Effector memory CD8-positive, alpha-beta T cell (primary cell): ENCODE measurements around the gene GCSAM.
"Not testable (repeated sequence)": the region's sequence is repeated elsewhere in the genome, so short reads cannot be mapped to it uniquely, and the experiment has no call there.

ENCODE experiments used
- ATAC-seq: fragments of 150-1000 bp; cut with Tn5 transposase; replicated peaks from 2 replicates; pipeline ENCODE4 v1.10.0; 2021; ENCODE audit warnings: mild to moderate bottlenecking, moderate library complexity
- DNase-seq, 3 experiments: peaks; one replicate each; pipeline ENCODE4 v3.0.0; 2021
- H3K27ac Mint-ChIP-seq, 2 donors: one replicate each; pipeline ENCODE4 v1.8.0; 2022; ENCODE audit warnings: mild to moderate bottlenecking in 2 of 2, mixed read lengths in 2 of 2, moderate library complexity in 2 of 2
- H3K27me3 Mint-ChIP-seq, 2 donors: one replicate each; pipeline ENCODE4 v1.8.0; 2022; ENCODE audit warnings: mixed read lengths in 2 of 2
- H3K36me3 Mint-ChIP-seq: one replicate; pipeline ENCODE4 v1.8.0; 2022; ENCODE audit warnings: mild to moderate bottlenecking, moderate library complexity, mixed read lengths; ENCODE audit not compliant: insufficient read depth
- H3K4me1 Mint-ChIP-seq, 2 donors: one replicate each; pipeline ENCODE4 v1.8.0; 2022; ENCODE audit warnings: low read depth in 2 of 2, mixed read lengths in 2 of 2
- H3K4me3 Mint-ChIP-seq, 2 donors: one replicate each; pipeline ENCODE4 v1.8.0; 2022; ENCODE audit warnings: mild to moderate bottlenecking in 2 of 2, mixed read lengths in 2 of 2, moderate library complexity in 2 of 2
- H3K9me3 Mint-ChIP-seq, 2 donors: one replicate each; pipeline ENCODE4 v1.8.0; 2022; ENCODE audit warnings: mixed read lengths in 2 of 2

GCSAM gene

DNA sequence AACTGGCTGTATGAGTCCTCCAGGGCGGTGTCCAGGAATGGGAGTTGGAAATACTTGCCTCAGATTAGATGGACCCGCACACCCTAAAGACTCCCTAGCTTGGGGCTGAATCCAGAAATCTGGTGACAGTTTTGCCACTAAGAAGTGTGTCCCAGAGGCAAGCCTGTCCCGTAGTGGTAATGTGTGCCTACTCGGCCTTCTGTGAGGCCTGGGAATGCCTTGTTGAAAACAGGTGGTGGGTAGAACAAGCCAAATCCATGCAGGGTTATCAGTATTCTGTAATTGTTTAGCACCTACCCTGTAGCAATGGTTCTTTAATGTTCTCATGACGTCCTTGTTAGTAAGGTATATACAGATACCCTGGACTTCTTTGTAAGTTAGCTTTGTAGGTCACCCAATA is 45.3 kb downstream of the GCSAM start:
- ATAC-seq (no peak), DNase-seq (no peak)
- Mint-ChIP-seq H3K4me3 (peak overlapping the region in 1 of 2 donors; percentile 85), H3K27me3 (peaks cover 16 to 35% of the 10 kb centered on the region in 2 donors), H3K36me3 (no peaks in the 10 kb centered on the region), H3K4me1 (peaks cover 3 to 11% of the 10 kb centered on the region in 2 donors), H3K27ac (no peak overlapping the region), H3K9me3 (no peaks in the 10 kb centered on the region)

DNA sequence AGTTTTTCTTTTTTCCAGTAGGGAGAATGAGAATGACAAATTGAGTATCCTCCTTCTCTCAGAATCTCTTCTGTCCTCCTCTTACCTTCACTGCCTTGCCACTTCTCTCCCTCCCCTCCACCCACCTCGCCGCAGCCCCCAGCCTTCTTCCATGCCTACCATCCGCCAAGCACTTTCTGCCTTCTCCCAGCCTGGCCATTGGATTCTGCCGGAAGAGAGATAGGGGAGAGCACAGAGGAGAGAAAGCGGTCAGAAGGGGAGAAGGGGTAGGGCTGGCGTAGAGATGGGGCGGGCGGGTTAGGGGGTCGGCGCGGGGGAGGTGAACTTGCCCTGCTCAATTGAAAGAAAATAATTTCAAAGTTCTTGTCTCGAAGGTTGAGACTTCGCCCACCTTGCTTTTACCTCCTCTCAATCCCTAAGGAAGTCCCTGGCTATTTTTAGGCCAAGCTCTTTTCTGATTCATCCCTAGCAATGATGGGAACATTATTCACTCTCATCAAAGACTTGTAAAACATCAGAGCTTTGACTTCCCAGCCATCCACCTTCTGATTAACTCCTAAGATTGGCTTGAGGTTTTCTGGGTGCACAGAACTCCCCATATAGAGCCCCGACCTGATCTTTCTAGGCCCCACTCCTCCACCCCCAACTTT is 46.0 kb downstream of the GCSAM start:
- no peak for DNase-seq
- peaks cover 0 to 11% of the 10 kb centered on the region in 2 donors for H3K4me1 Mint-ChIP-seq

DNA sequence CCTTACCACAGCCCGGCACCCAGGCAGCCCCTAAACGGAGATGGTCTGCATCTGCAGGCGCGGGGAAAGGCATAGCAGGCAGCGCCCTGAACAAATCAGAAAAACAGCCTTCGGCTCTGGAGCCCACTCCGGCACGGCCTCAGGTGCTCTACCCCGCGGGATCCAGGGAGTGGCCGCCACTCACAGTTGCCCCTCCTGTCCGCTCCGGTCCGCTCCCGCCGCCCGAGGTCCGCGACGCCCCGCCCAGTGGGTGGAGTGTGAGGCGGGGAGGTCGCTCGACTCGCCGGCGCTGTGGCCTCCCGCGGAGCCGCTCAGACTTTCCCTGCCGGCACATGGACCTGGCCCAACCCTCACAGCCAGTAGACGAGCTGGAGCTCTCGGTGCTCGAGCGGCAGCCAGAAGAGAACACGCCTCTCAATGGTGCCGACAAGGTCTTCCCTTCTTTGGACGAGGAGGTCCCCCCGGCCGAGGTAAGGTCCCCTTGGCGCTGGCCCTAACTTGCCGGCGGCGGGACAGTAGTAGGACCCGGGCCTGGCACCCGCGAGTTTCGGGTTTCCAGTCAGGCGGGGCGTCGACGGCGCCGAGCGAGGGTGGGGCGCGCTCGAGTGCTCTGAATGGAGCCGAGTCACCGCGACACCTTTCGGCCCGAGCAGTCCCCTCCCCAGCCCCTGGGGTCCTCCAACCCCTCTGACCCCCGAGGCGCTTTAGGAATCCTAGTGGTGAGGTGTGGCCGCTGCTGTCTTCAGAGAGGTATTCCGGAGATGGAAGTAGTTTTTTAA is 46.8 kb downstream of the GCSAM start, which contains the start of gene C3orf52:
Gene C3orf52 (plus strand): TSS at position 314 of the 779 bp plus-strand sequence. CDS start 19 bp downstream, at position 333.
- ATAC-seq (peak; percentile 88), DNase-seq (peak; percentile 23 to 37 (median 33))
- Mint-ChIP-seq H3K4me3 (peak within 1 kb of the TSS; percentile 80 to 85), H3K27me3 (peaks cover 16 to 35% of the 10 kb centered on the region in 2 donors), H3K27ac (peak within 1 kb of the TSS; percentile 42 to 88), H3K4me1 (peaks cover 0 to 11% of the 10 kb centered on the region in 2 donors), H3K36me3 (no peaks in the 10 kb centered on the region), H3K9me3 (no peaks in the 10 kb centered on the region)

More for the DNA sequence above, 46.0 kb downstream of the GCSAM start:
- Mint-ChIP-seq H3K27me3 (peaks cover 16 to 35% of the 10 kb centered on the region in 2 donors), H3K27ac (peak overlapping the region; percentile 42 to 88), H3K36me3 (no peaks in the 10 kb centered on the region), H3K4me3 (peak overlapping the region; percentile 80 to 85), H3K9me3 (no peaks in the 10 kb centered on the region)
- no peak for ATAC-seq

DNA sequence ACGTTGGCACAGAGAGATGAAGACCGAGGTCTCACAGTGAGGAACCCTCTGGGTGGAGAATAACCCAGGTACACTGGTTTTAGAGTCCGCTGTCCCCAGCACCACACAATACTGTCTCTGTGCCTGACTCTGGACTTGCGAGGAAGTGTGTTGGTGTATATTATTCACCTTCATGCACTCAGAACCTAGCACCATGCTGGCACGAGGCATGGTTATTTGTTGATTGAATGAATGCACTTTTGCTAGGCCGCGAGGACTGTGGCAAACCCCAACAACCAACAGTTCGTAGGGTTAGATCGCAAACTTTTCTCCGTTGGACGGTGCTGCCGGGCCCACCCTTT is 47.3 kb downstream of the GCSAM start:
- Mint-ChIP-seq H3K36me3 (no peaks in the 10 kb centered on the region), H3K27me3 (peaks cover 18 to 35% of the 10 kb centered on the region in 2 donors), H3K9me3 (no peaks in the 10 kb centered on the region), H3K27ac (peak overlapping the region; percentile 42 to 88), H3K4me1 (peaks cover 0 to 11% of the 10 kb centered on the region in 2 donors), H3K4me3 (peak overlapping the region; percentile 80 to 85)
- ATAC-seq (no peak), DNase-seq (no peak)

DNA sequence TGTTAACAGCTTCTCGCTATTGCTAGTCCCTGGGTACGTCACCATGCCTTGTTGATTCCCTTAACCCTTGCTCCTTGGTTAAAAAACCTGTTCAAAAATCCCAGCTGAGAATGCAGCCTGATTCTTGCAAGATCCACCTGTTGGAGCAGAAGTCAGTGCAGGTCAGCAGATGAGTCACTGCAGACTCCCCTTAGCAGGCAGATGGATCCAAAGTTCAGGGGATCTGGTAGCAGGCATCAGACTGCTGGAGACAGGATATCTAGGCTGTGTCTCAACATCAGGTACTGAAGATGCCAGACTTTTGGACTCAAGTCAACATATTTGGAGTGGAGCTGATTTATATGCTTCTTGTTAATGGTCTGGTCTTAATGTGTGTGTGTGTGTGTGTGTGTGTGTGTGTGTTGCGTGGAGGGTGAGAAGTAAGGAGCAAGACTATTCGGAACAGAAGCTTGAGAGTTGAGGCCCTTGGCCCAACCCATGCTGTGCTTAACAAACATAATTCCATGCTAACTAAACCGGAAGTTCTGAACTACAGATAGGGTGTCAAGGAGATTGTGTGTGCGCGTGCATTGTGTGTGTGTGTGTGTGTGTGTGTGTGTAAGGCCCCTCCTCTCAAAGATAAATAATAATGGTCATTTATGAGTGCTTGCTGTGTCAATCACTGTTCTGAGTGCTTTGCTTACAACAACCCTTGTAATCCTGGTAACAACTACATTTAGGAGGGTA is 47.9 kb downstream of the GCSAM start:
- Mint-ChIP-seq H3K36me3 (no peaks in the 10 kb centered on the region), H3K27me3 (peaks cover 21 to 32% of the 10 kb centered on the region in 2 donors), H3K27ac (no peak overlapping the region), H3K9me3 (no peaks in the 10 kb centered on the region), H3K4me3 (peak overlapping the region; percentile 80 to 85), H3K4me1 (peaks cover 0 to 11% of the 10 kb centered on the region in 2 donors)
- ATAC-seq (no peak), DNase-seq (no peak)

DNA sequence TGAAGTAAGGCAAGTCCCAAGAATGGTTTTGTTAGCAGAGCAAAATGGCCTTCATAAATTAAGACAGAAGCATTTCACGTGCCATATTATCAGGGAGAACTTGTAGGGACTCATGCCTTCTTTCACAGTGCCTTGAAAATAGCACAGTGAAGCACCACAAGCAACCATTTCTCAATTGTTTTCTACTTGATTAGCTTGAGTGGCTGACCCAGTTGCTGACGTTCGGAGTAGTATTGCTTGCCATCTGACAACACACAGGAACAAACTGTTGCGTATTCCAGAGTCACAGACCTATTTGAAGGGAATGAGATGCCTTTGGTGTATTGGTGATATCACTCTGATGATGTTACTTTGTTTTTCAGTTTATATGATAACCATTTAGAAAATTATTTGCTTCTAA is 49.8 kb downstream of the GCSAM start:
- Mint-ChIP-seq H3K4me3 (no peak overlapping the region), H3K4me1 (peaks cover 0 to 11% of the 10 kb centered on the region in 2 donors), H3K9me3 (no peaks in the 10 kb centered on the region), H3K27me3 (peaks cover 20 to 25% of the 10 kb centered on the region in 2 donors), H3K36me3 (no peaks in the 10 kb centered on the region), H3K27ac (no peak overlapping the region)
- no peak for DNase-seq
- ATAC-seq = no peak

DNA sequence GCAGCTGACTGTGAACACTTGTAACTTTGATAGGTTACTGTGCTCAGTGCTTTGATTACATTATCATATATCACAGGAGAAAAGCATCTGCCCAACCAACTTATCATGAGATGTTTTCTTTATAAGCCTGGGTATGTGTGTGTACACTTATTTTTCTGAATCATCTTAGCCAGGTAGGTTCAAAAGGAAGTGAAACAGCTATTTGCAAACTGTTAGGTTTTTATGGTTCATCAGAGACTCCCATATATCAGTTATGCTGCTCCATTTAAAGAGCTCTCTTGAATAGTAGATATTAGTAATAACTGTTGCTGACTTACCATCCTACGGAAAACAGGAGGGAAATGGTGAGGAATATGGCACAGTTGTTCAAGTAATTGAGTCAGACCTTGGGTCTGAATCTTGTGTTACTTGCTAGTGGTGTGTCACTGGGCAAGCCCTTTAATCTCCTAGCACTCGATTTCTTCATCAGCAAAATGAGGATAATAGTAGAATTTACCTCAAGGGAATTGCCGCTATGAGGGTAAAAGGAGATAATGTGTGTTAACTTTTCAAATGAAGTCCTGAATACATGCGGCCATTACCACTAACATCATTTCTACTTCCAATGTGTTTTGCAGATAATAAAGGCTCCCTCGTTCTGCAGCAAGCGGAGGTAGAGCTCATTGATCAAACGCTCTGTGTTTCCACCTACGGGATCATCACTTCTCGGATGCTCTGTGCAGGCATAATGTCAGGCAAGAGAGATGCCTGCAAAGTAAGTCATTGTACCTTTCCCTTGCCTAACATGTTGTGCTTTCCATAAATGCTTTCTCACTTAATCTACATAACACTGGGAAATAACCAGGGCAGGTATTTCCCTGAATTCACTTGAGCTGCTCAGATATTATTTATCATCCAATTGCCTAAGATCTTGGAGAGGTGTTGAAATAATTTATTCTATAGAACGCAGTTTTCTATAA is 54.6 kb downstream of the GCSAM start:
- H3K9me3 Mint-ChIP-seq = no peaks in the 10 kb centered on the region
- DNase-seq (no peak), ATAC-seq (no peak)
- peaks cover 20 to 21% of the 10 kb centered on the region in 2 donors for H3K27me3 Mint-ChIP-seq
- H3K4me3 Mint-ChIP-seq = no peak overlapping the region
- H3K4me1 Mint-ChIP-seq = peaks cover 0 to 3% of the 10 kb centered on the region in 2 donors
- H3K27ac Mint-ChIP-seq = no peak overlapping the region
- no peaks in the 10 kb centered on the region for H3K36me3 Mint-ChIP-seq

DNA sequence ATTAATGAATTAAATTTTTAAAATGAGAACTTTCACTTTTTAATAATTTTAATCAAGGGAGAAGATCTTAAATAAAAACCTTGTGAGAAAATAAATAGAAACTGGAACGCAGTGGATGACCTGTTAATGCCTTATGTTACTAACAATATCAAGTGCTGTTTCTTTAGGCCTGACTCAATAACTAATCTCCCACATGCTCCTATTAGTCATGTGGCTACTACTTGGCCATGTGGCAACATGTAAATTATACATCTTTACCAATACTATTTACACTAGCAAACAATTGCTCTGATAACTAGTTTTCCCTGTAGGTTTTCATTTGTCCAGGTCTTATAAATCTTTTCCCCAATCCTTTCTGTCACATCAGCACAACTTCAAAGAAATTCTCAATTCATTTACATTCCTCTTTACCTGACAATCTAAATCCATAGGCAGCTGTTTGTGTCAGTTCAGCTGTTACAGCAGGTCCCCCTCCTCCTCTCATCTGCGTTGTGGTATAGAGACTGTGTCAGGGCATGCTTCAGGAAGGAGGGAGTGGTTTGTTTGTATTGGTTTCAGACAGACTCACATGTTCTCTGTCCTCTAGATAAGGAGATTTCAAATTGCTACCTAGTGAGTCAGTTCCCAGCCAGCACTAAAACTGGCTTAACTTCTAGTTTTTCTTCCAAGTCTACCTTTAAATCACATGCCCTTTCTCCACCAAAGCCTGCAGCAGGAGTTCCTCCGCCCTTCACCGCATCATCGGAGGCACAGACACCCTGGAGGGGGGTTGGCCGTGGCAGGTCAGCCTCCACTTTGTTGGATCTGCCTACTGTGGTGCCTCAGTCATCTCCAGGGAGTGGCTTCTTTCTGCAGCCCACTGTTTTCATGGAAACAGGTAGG is 58.2 kb downstream of the GCSAM start:
- H3K36me3 Mint-ChIP-seq = peaks cover 2% of the 10 kb centered on the region
- H3K4me3 Mint-ChIP-seq = no peak overlapping the region
- peak overlapping the region in 1 of 2 donors; percentile 77 for H3K27ac Mint-ChIP-seq
- H3K4me1 Mint-ChIP-seq = peaks cover 0 to 10% of the 10 kb centered on the region in 2 donors
- peaks cover 27 to 44% of the 10 kb centered on the region in 2 donors for H3K27me3 Mint-ChIP-seq
- H3K9me3 Mint-ChIP-seq = no peaks in the 10 kb centered on the region
- ATAC-seq = peak; percentile 66
- no peak for DNase-seq

DNA sequence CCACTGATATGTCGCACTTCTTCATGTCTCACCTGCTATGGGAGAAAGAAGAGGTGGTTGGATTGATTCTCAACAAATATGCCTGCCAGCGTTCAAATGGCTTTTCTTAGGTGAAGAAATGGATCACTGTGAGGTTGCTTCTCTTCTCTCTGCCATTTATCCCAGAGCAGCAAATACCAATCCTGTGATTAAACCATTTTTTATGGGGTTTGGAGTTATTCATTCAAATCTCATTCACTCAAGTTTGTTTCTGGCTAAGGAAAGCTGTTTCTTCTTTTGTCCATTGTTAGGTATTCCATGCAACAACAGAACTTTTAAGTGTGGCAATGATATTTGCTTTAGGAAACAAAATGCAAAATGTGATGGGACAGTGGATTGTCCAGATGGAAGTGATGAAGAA is 59.0 kb downstream of the GCSAM start:
- H3K36me3 Mint-ChIP-seq = peaks cover 2% of the 10 kb centered on the region
- no peak overlapping the region for H3K4me3 Mint-ChIP-seq
- H3K9me3 Mint-ChIP-seq = no peaks in the 10 kb centered on the region
- no peak overlapping the region for H3K27ac Mint-ChIP-seq
- DNase-seq (no peak), ATAC-seq (no peak)
- peaks cover 30 to 50% of the 10 kb centered on the region in 2 donors for H3K27me3 Mint-ChIP-seq
- H3K4me1 Mint-ChIP-seq = peaks cover 0 to 10% of the 10 kb centered on the region in 2 donors

DNA sequence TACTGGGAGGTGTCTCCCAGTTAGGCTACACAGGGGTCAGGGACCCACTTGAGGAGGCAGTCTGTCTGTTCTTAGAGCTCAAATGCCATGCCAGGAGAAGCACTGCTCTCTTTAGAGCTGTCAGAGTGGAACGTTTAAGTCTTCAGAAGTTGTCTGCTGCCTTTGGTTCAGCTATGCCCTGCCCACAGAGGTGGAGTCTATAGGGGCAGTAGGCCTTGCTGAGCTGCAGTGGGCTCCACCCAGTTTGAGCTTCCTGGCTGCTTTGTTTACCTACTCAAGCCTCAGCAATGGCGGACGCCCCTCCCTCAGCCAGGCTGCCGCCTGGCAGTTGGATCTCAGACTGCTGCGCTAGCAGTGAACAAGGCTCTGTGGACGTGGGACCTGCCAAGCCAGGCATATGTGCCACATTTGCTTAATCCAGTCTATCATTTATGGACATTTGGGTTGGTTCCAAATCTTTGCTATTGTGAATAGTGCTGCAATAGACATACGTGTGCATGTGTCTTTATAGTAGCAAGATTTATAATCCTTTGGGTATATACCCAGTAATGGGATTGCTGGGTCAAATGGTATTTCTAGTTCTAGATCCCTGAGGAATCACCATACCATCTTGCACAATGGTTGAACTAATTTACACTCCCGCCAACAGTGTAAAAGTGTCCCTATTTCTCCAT is 60.5 kb downstream of the GCSAM start:
- not testable (repeated sequence) for H3K4me1 Mint-ChIP-seq, H3K36me3 Mint-ChIP-seq, H3K27ac Mint-ChIP-seq, H3K9me3 Mint-ChIP-seq
- ATAC-seq (peak; percentile 40), DNase-seq (peak; percentile 6 to 21 (median 20))
- H3K4me3 Mint-ChIP-seq = peak overlapping the region in 1 of 2 donors; percentile 54
- peaks cover 29 to 57% of the 10 kb centered on the region in 2 donors for H3K27me3 Mint-ChIP-seq
